Neuronal stem cell (in vitro differentiated cells): ENCODE measurements around the gene GRID2IP.

ENCODE experiments used
- DNase-seq: peaks from one replicate; pipeline ENCODE4 v3.0.0-alpha.2; 2013; ENCODE audit warnings: low spot score
- H2AFZ ChIP-seq: one replicate; pipeline ENCODE4 v1.6.1; 2013; ENCODE audit warnings: mild to moderate bottlenecking, low read length, inconsistent platforms
- H2AK5ac ChIP-seq: 2 replicates; pipeline ENCODE4 v1.6.1; 2013; ENCODE audit warnings: low read depth, mild to moderate bottlenecking, inconsistent platforms, low read length, moderate library complexity, mixed read lengths
- H2BK120ac ChIP-seq: 2 replicates; pipeline ENCODE4 v1.6.1; 2013; ENCODE audit warnings: low read depth, mild to moderate bottlenecking, inconsistent platforms, low read length, moderate library complexity, mixed read lengths
- H2BK12ac ChIP-seq: one replicate; pipeline ENCODE4 v1.6.1; 2013; ENCODE audit warnings: low read length, inconsistent platforms
- H2BK15ac ChIP-seq: 2 replicates; pipeline ENCODE4 v1.6.1; 2013; ENCODE audit warnings: mild to moderate bottlenecking, low read length, inconsistent platforms, mixed read lengths
- H2BK5ac ChIP-seq: one replicate; pipeline ENCODE4 v1.6.1; 2013; ENCODE audit warnings: inconsistent platforms, mild to moderate bottlenecking, low read length, moderate library complexity
- H3K14ac ChIP-seq: one replicate; pipeline ENCODE4 v1.6.1; 2013; ENCODE audit warnings: low read length, inconsistent platforms
- H3K18ac ChIP-seq: 2 replicates; pipeline ENCODE4 v1.6.1; 2013; ENCODE audit warnings: low read length, inconsistent platforms
- H3K23ac ChIP-seq: 2 replicates; pipeline ENCODE4 v1.6.1; 2013; ENCODE audit warnings: low read depth, mild to moderate bottlenecking, mixed read lengths, low read length, inconsistent platforms; ENCODE audit not compliant: poor library complexity
- H3K27ac ChIP-seq: replicated peaks from 3 replicates; pipeline ENCODE4 v1.5.1; 2013; ENCODE audit warnings: low read length, inconsistent platforms
- H3K27me3 ChIP-seq, 3 experiments: 2 replicates each; pipeline ENCODE4 v1.6.1; 2013; ENCODE audit warnings: low read length in 3 of 3, mild to moderate bottlenecking in 2 of 3, inconsistent platforms in 1 of 3, low read depth in 1 of 3, mixed read lengths in 1 of 3, moderate library complexity in 1 of 3; ENCODE audit not compliant: control insufficient read depth in 3 of 3, insufficient read depth in 3 of 3
- H3K36me3 ChIP-seq, 2 donors: replicated peaks in 1 of 2; 2 replicates each; pipeline ENCODE4 v1.6.1; 2013; ENCODE audit warnings: low read length in 2 of 2; ENCODE audit not compliant: control insufficient read depth in 2 of 2, insufficient read depth in 2 of 2
- H3K4ac ChIP-seq: 2 replicates; pipeline ENCODE4 v1.6.1; 2013; ENCODE audit warnings: inconsistent platforms, mild to moderate bottlenecking, low read length, moderate library complexity
- H3K4me1 ChIP-seq, 2 donors: 1 replicate in 1 of 2; 2 replicates in 1 of 2; pipeline ENCODE4 v1.6.1; 2013; ENCODE audit warnings: low read length in 2 of 2, low read depth in 1 of 2; ENCODE audit not compliant: control insufficient read depth in 2 of 2, insufficient read depth in 1 of 2
- H3K4me2 ChIP-seq: one replicate; pipeline ENCODE4 v1.6.1; 2013; ENCODE audit warnings: mild to moderate bottlenecking, low read length, inconsistent platforms; ENCODE audit not compliant: insufficient read depth, poor library complexity, severe bottlenecking
- H3K4me3 ChIP-seq, 2 donors: 2 replicates each; pipeline ENCODE4 v1.5.1; 2013; ENCODE audit warnings: low read length in 2 of 2, mild to moderate bottlenecking in 2 of 2, inconsistent platforms in 1 of 2, moderate library complexity in 1 of 2
- H3K79me1 ChIP-seq: one replicate; pipeline ENCODE4 v1.6.1; 2013; ENCODE audit warnings: low read depth, mild to moderate bottlenecking, inconsistent platforms, low read length, moderate library complexity
- H3K9ac ChIP-seq: one replicate; pipeline ENCODE4 v1.6.1; 2013; ENCODE audit warnings: mild to moderate bottlenecking, low read depth, low read length, inconsistent platforms; ENCODE audit not compliant: poor library complexity
- H3K9me3 ChIP-seq, 2 donors: replicated peaks in 1 of 2; 2 replicates each; pipeline versions ENCODE3 to v1.6.1; 2013; ENCODE audit warnings: low read length in 2 of 2, mild to moderate bottlenecking in 2 of 2, inconsistent platforms in 1 of 2, low read depth in 1 of 2, mixed read lengths in 1 of 2, moderate library complexity in 1 of 2; ENCODE audit not compliant: control insufficient read depth in 2 of 2, insufficient read depth in 1 of 2
- H4K8ac ChIP-seq: one replicate; pipeline ENCODE4 v1.6.1; 2013; ENCODE audit warnings: low read depth, mild to moderate bottlenecking, inconsistent platforms, low read length, moderate library complexity
- H4K91ac ChIP-seq: one replicate; pipeline ENCODE4 v1.6.1; 2013; ENCODE audit warnings: low read length, low read depth, mild to moderate bottlenecking, inconsistent platforms; ENCODE audit not compliant: poor library complexity
- WGBS, 2 donors: extraction: QIAGEN DNeasy Blood & Tissue Kit; methylation state at CpG; one replicate each; pipeline ENCODE4 v1.1.7; 2013; ENCODE audit warnings: missing lambda C conversion rate in 2 of 2, mixed read lengths in 1 of 2; ENCODE audit not compliant: insufficient read length in 2 of 2, insufficient replicate concordance in 1 of 2; ENCODE audit errors: extremely low coverage in 2 of 2; 5-methylcytosine and 5-hydroxymethylcytosine counted together

The GRID2IP gene

DNA sequence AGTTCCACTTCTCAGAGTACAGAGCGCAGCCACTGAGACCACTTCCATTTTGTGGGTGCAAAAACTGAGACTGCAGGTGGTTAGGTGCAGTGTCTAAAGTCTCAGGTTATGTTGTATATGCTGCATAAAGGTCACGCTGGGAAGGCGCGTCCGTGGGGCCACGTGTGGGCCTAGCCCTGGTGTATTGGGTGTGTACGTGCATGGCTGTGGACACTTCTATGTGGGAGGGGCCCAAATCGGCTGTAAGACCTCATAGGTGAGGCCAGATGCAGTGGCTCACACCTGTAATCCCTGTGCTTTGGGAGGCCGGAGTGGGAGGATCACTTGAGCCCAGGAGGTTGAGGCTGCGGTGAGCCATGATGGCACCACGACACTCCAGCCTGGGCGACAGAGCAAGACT is 37.7 kb downstream of the GRID2IP start:
- DNase-seq: no peak
- no peak overlapping the region for H2AFZ ChIP-seq
- no peaks in the 10 kb centered on the region for H3K36me3 ChIP-seq
- no CpG with 5 or more reads among the region's 12 CpGs for WGBS, 2 donors
- H3K14ac ChIP-seq: peak overlapping the region; percentile 75
- no peak overlapping the region for H3K4me3 ChIP-seq
- peaks cover 0 to 8% (median 0%) of the 10 kb centered on the region in 3 experiments for H3K27me3 ChIP-seq
- H4K8ac ChIP-seq: no peak overlapping the region
- no peak overlapping the region for H2BK15ac ChIP-seq
- no peak overlapping the region for H3K18ac ChIP-seq
- no peak overlapping the region for H3K9ac ChIP-seq
- H2AK5ac ChIP-seq: no peak overlapping the region
- H3K9me3 ChIP-seq: no peaks in the 10 kb centered on the region
- no peak overlapping the region for H3K27ac ChIP-seq
- no peak overlapping the region for H2BK120ac ChIP-seq
- no peaks in the 10 kb centered on the region for H3K79me1 ChIP-seq
- H3K4ac ChIP-seq: no peak overlapping the region
- H2BK5ac ChIP-seq: no peak overlapping the region
- peak overlapping the region; percentile 85 for H3K23ac ChIP-seq
- no peak overlapping the region for H4K91ac ChIP-seq
- H2BK12ac ChIP-seq: no peak overlapping the region
- H3K4me2 ChIP-seq: no peak overlapping the region
- H3K4me1 ChIP-seq: peaks cover 3 to 4% of the 10 kb centered on the region in 2 donors

DNA sequence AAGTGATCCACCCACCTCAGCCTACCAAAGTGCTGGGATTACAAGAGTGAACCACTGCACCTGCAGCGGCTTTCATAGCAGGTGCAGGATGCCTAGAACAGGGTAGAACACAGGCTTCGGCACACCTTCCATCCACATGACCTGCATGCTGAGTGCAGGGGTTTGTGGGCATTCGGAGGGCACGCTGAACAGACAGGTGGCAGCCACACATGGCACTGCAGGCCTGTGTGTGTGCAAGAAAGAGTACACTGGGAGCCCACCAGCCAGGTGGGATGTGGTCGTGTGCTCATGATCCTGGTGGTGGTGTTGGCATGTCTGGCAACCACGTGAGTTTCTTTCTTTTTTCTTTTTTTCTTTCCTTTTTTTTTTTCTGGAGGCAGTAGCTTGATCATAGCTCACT is 38.4 kb downstream of the GRID2IP start:
- no peaks in the 10 kb centered on the region for H3K79me1 ChIP-seq
- H3K23ac ChIP-seq: no peak overlapping the region
- no peak overlapping the region for H3K4me2 ChIP-seq
- peaks cover 3 to 4% of the 10 kb centered on the region in 2 donors for H3K4me1 ChIP-seq
- H4K8ac ChIP-seq: no peak overlapping the region
- H2BK15ac ChIP-seq: no peak overlapping the region
- peaks cover 0 to 8% (median 0%) of the 10 kb centered on the region in 3 experiments for H3K27me3 ChIP-seq
- peak overlapping the region; percentile 72 for H3K9ac ChIP-seq
- no peak overlapping the region for H3K4ac ChIP-seq
- DNase-seq: no peak
- H3K27ac ChIP-seq: no peak overlapping the region
- H2BK5ac ChIP-seq: no peak overlapping the region
- no peaks in the 10 kb centered on the region for H3K36me3 ChIP-seq
- no peak overlapping the region for H2AFZ ChIP-seq
- no CpG with 5 or more reads among the region's 6 CpGs for WGBS, 2 donors
- no peak overlapping the region for H3K14ac ChIP-seq
- no peak overlapping the region for H4K91ac ChIP-seq
- no peak overlapping the region for H3K18ac ChIP-seq
- peak overlapping the region in 1 of 2 donors; percentile 65 for H3K4me3 ChIP-seq
- H2AK5ac ChIP-seq: no peak overlapping the region
- H2BK120ac ChIP-seq: no peak overlapping the region
- no peaks in the 10 kb centered on the region for H3K9me3 ChIP-seq
- no peak overlapping the region for H2BK12ac ChIP-seq

DNA sequence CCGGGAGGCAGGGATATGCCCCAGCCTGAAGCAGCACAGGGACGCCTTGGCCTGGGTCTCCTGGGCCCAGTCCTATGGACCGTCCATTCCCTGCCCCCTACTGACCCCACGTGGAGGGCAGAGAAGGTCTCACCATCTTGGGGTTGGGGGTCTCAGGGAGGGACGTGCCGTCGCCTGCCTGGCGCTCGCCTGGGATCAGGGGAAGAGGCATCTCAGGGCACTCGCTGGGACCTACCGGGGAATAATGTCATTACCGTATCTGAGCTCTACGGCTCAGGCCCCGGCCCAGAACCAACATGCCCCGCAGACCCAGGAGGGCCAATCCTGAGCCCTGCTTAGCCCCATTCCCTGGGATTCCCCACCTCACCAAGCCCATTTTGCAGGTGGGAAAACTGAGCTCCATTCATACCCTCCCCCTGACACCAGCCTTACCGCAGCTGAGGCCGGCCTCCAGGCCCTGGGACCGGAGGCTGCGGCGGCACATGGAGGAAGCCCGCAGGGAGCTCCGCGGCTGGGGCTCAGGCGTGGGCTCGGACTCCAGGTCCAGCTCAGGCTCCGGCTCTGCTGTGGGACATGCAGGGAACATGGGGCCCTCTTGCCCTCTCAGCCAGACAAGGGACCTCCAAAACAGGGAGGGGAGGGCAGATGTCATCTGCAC is 40.7 kb downstream of the GRID2IP start:
- Histone ChIP-seq H3K23ac (no peak overlapping the region), H3K4ac (no peak overlapping the region), H3K4me3 (no peak overlapping the region), H2BK5ac (no peak overlapping the region), H2BK15ac (no peak overlapping the region), H4K91ac (no peak overlapping the region), H3K9ac (no peak overlapping the region), H2AFZ (no peak overlapping the region), H3K27ac (no peak overlapping the region), H4K8ac (no peak overlapping the region), H3K9me3 (no peaks in the 10 kb centered on the region), H3K14ac (no peak overlapping the region), H3K36me3 (no peaks in the 10 kb centered on the region), H2BK12ac (peak overlapping the region; percentile 22), H3K4me1 (no peaks in the 10 kb centered on the region), H3K18ac (no peak overlapping the region), H3K4me2 (no peak overlapping the region), H3K79me1 (no peaks in the 10 kb centered on the region), H3K27me3 (peaks cover 0 to 19% (median 8%) of the 10 kb centered on the region in 3 experiments), H2AK5ac (peak overlapping the region; percentile 83), H2BK120ac (no peak overlapping the region)
- WGBS, 2 donors: no CpG with 5 or more reads among the region's 26 CpGs
- DNase-seq: no peak

DNA sequence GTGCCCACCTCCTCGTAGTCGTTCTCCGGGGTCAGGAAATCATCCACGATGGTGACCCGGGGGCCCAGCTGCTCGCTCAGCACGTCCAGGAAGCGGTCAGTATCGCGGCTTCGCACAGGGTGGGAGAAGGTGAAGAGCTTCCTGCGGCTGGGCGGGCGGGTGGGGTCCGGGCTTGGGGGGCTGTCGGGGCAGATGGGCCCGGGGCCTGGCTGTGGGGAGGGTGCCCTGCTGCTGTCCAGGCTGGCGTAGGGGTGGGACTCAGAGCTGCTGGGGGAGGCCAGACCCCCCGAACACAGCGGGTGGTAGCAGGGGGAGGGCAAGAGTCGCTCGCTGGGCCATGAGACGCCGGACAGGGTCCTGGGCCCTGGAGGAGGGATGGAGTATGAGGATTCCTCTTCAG is 42.3 kb downstream of the GRID2IP start:
- no peak overlapping the region for H3K14ac ChIP-seq
- no peak overlapping the region for H2BK5ac ChIP-seq
- no peak overlapping the region for H3K4me3 ChIP-seq
- no peak overlapping the region for H3K4me2 ChIP-seq
- H2AFZ ChIP-seq: no peak overlapping the region
- H3K27ac ChIP-seq: no peak overlapping the region
- no peaks in the 10 kb centered on the region for H3K9me3 ChIP-seq
- H2BK12ac ChIP-seq: no peak overlapping the region
- no peak overlapping the region for H3K9ac ChIP-seq
- H3K27me3 ChIP-seq: peaks cover 0 to 31% (median 17%) of the 10 kb centered on the region in 3 experiments
- no peak overlapping the region for H4K91ac ChIP-seq
- H2AK5ac ChIP-seq: peak overlapping the region; percentile 52
- peaks cover 3% of the 10 kb centered on the region in 2 donors for H3K4me1 ChIP-seq
- no peak overlapping the region for H4K8ac ChIP-seq
- H2BK120ac ChIP-seq: no peak overlapping the region
- H3K4ac ChIP-seq: no peak overlapping the region
- DNase-seq: no peak
- WGBS, 2 donors: no CpG with 5 or more reads among the region's 24 CpGs
- no peaks in the 10 kb centered on the region for H3K79me1 ChIP-seq
- H3K23ac ChIP-seq: no peak overlapping the region
- peak overlapping the region; percentile 19 for H3K18ac ChIP-seq
- H3K36me3 ChIP-seq: no peaks in the 10 kb centered on the region
- no peak overlapping the region for H2BK15ac ChIP-seq
